ENCODE results near the gene SLC17A9. TPM values are rescaled to one million over a fixed set of nuclear protein-coding genes. Genes with fewer than 3 reads are reported as not detected.

Gene SLC17A9
- total RNA-seq, 1 donor from 2014 or later: 1.2 TPM

- Mint-ChIP-seq H3K36me3 (ENCODE audit: low read depth) (no peaks in the 10 kb centered on the region), H3K4me3 (ENCODE audit: unreplicated experiment) (peak overlapping the region; percentile 95), H3K27ac (ENCODE audit: unreplicated experiment) (peak overlapping the region; percentile 98), H3K4me1 (ENCODE audit: low read depth) (peaks cover 67% of the 10 kb centered on the region), H3K27me3 (ENCODE audit: low read depth) (no peaks in the 10 kb centered on the region), H3K9me3 (ENCODE audit: low read depth) (no peaks in the 10 kb centered on the region)
- DNase-seq (ENCODE audit: low spot score): no peak
- TF ChIP-seq, protein P1, sequence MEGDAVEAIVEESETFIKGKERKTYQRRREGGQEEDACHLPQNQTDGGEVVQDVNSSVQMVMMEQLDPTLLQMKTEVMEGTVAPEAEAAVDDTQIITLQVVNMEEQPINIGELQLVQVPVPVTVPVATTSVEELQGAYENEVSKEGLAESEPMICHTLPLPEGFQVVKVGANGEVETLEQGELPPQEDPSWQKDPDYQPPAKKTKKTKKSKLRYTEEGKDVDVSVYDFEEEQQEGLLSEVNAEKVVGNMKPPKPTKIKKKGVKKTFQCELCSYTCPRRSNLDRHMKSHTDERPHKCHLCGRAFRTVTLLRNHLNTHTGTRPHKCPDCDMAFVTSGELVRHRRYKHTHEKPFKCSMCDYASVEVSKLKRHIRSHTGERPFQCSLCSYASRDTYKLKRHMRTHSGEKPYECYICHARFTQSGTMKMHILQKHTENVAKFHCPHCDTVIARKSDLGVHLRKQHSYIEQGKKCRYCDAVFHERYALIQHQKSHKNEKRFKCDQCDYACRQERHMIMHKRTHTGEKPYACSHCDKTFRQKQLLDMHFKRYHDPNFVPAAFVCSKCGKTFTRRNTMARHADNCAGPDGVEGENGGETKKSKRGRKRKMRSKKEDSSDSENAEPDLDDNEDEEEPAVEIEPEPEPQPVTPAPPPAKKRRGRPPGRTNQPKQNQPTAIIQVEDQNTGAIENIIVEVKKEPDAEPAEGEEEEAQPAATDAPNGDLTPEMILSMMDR (IDR thresholded peaks at IDR 0.05): no peak
These were observed 26.9 kb upstream of the SLC17A9 start for GRCh38 chr20:62925420-62926228.

GRCh38 chr20:62926229-62927127, 26.0 kb upstream of the SLC17A9 start, which contains the start of gene DIDO1:
Gene DIDO1 (minus strand): TSS chr20:62926505.
- H3K36me3 Mint-ChIP-seq (ENCODE audit: low read depth): no peaks in the 10 kb centered on the region
- no peak for DNase-seq (ENCODE audit: low spot score)
- no peaks in the 10 kb centered on the region for H3K27me3 Mint-ChIP-seq (ENCODE audit: low read depth)
- peak within 1 kb of the TSS; percentile 98 for H3K27ac Mint-ChIP-seq (ENCODE audit: unreplicated experiment)
- no peaks in the 10 kb centered on the region for H3K9me3 Mint-ChIP-seq (ENCODE audit: low read depth)
- H3K4me3 Mint-ChIP-seq (ENCODE audit: unreplicated experiment): peak within 1 kb of the TSS; percentile 95
- TF ChIP-seq, protein P1 (IDR thresholded peaks at IDR 0.05): peak; percentile 84
- H3K4me1 Mint-ChIP-seq (ENCODE audit: low read depth): peaks cover 61% of the 10 kb centered on the region

GRCh38 chr20:62927128-62927705, 25.3 kb upstream of the SLC17A9 start:
- TF ChIP-seq, protein P1 (IDR thresholded peaks at IDR 0.05): no peak
- no peak for DNase-seq (ENCODE audit: low spot score)
- peak overlapping the region; percentile 92 for H3K27ac Mint-ChIP-seq (ENCODE audit: unreplicated experiment)
- peaks cover 61% of the 10 kb centered on the region for H3K4me1 Mint-ChIP-seq (ENCODE audit: low read depth)
- no peaks in the 10 kb centered on the region for H3K27me3 Mint-ChIP-seq (ENCODE audit: low read depth)
- H3K36me3 Mint-ChIP-seq (ENCODE audit: low read depth): no peaks in the 10 kb centered on the region
- no peaks in the 10 kb centered on the region for H3K9me3 Mint-ChIP-seq (ENCODE audit: low read depth)
- H3K4me3 Mint-ChIP-seq (ENCODE audit: unreplicated experiment): peak overlapping the region; percentile 91

GRCh38 chr20:62928246-62928939, 24.1 kb upstream of the SLC17A9 start:
- Mint-ChIP-seq H3K4me3 (ENCODE audit: unreplicated experiment) (peak overlapping the region; percentile 77), H3K4me1 (ENCODE audit: low read depth) (peaks cover 53% of the 10 kb centered on the region), H3K27ac (ENCODE audit: unreplicated experiment) (peak overlapping the region; percentile 93), H3K9me3 (ENCODE audit: low read depth) (no peaks in the 10 kb centered on the region), H3K27me3 (ENCODE audit: low read depth) (no peaks in the 10 kb centered on the region), H3K36me3 (ENCODE audit: low read depth) (no peaks in the 10 kb centered on the region)
- no peak for DNase-seq (ENCODE audit: low spot score)
- TF ChIP-seq, protein P1 (IDR thresholded peaks at IDR 0.05): no peak
